HEK293 (cell line): ENCODE results near the gene DAO.

Source experiments
- TCF7L2 ChIP-seq: IDR thresholded peaks from 2 replicates; pipeline ENCODE4 v1.6.1; 2011; ENCODE audit warnings: low read depth, mild to moderate bottlenecking, inconsistent platforms, low read length, moderate library complexity, borderline replicate concordance
- ZEB2 ChIP-seq: fragments of 450-650 bp; formaldehyde crosslinking; IDR thresholded peaks from 2 replicates; pipeline ENCODE4 v1.5.1; 2016; ENCODE audit warnings: missing biosample characterization, missing genetic modification characterization
- ZNF140 ChIP-seq: fragments of 450-650 bp; formaldehyde crosslinking; IDR thresholded peaks from 2 replicates; pipeline ENCODE4 v1.5.1; 2016; ENCODE audit warnings: missing biosample characterization, missing genetic modification characterization
- TF ChIP-seq, protein P1 (sequence below): fragments of 450-650 bp; formaldehyde crosslinking; IDR thresholded peaks from 2 replicates; pipeline ENCODE4 v1.5.1; 2017; ENCODE audit warnings: missing biosample characterization, missing genetic modification characterization
- TF ChIP-seq, protein P2 (sequence below): fragments of 450-650 bp; formaldehyde crosslinking; IDR thresholded peaks from 2 replicates; pipeline ENCODE4 v1.5.1; 2016; ENCODE audit warnings: missing biosample characterization, missing genetic modification characterization
- TF ChIP-seq, protein P3 (sequence below): fragments of 450-650 bp; formaldehyde crosslinking; IDR thresholded peaks from 2 replicates; pipeline ENCODE4 v1.5.1; 2016; ENCODE audit warnings: missing biosample characterization, missing genetic modification characterization

DNA sequence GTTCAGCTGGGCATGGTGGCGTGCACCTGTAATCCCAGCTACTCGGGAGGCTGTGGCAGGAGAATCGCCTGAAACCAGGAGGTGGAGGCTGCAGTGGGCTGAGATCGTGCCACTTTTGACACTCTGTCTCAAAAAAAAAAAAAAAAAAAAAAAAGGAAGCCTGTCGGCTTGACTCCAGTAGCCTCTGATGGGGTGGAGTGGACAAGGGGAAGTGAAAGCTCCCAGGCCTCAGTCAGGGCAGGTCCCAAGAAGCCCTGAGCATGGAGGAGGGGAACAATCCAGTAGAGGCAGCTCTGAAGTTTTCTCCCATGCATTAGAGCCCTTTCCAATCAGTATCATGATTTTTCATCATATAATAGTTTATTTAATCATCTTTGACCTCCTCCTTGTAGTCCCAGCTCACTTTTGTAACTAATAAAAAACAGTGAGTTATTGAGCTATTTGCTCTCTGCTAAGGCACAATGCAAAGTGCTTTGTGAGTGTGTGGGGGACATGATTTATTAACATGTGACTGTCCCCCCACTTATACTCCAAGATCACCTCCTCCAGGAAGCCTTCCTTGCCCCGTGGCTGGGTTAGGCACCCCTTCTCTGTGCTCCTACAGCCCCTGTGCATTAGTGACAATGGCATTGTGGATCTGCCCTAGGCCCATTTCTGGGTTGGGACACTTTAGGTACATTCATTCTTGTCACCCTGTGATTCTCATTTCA lies 17.9 kb upstream of the DAO start:
- TF ChIP-seq, protein P1, sequence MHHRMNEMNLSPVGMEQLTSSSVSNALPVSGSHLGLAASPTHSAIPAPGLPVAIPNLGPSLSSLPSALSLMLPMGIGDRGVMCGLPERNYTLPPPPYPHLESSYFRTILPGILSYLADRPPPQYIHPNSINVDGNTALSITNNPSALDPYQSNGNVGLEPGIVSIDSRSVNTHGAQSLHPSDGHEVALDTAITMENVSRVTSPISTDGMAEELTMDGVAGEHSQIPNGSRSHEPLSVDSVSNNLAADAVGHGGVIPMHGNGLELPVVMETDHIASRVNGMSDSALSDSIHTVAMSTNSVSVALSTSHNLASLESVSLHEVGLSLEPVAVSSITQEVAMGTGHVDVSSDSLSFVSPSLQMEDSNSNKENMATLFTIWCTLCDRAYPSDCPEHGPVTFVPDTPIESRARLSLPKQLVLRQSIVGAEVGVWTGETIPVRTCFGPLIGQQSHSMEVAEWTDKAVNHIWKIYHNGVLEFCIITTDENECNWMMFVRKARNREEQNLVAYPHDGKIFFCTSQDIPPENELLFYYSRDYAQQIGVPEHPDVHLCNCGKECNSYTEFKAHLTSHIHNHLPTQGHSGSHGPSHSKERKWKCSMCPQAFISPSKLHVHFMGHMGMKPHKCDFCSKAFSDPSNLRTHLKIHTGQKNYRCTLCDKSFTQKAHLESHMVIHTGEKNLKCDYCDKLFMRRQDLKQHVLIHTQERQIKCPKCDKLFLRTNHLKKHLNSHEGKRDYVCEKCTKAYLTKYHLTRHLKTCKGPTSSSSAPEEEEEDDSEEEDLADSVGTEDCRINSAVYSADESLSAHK: no peak
- TF ChIP-seq, protein P2, sequence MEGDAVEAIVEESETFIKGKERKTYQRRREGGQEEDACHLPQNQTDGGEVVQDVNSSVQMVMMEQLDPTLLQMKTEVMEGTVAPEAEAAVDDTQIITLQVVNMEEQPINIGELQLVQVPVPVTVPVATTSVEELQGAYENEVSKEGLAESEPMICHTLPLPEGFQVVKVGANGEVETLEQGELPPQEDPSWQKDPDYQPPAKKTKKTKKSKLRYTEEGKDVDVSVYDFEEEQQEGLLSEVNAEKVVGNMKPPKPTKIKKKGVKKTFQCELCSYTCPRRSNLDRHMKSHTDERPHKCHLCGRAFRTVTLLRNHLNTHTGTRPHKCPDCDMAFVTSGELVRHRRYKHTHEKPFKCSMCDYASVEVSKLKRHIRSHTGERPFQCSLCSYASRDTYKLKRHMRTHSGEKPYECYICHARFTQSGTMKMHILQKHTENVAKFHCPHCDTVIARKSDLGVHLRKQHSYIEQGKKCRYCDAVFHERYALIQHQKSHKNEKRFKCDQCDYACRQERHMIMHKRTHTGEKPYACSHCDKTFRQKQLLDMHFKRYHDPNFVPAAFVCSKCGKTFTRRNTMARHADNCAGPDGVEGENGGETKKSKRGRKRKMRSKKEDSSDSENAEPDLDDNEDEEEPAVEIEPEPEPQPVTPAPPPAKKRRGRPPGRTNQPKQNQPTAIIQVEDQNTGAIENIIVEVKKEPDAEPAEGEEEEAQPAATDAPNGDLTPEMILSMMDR (tag by site-specific recombination): no peak
- no peak for TF ChIP-seq TCF7L2
- no peak for TF ChIP-seq ZEB2 (tag by site-specific recombination)
- TF ChIP-seq, protein P3, sequence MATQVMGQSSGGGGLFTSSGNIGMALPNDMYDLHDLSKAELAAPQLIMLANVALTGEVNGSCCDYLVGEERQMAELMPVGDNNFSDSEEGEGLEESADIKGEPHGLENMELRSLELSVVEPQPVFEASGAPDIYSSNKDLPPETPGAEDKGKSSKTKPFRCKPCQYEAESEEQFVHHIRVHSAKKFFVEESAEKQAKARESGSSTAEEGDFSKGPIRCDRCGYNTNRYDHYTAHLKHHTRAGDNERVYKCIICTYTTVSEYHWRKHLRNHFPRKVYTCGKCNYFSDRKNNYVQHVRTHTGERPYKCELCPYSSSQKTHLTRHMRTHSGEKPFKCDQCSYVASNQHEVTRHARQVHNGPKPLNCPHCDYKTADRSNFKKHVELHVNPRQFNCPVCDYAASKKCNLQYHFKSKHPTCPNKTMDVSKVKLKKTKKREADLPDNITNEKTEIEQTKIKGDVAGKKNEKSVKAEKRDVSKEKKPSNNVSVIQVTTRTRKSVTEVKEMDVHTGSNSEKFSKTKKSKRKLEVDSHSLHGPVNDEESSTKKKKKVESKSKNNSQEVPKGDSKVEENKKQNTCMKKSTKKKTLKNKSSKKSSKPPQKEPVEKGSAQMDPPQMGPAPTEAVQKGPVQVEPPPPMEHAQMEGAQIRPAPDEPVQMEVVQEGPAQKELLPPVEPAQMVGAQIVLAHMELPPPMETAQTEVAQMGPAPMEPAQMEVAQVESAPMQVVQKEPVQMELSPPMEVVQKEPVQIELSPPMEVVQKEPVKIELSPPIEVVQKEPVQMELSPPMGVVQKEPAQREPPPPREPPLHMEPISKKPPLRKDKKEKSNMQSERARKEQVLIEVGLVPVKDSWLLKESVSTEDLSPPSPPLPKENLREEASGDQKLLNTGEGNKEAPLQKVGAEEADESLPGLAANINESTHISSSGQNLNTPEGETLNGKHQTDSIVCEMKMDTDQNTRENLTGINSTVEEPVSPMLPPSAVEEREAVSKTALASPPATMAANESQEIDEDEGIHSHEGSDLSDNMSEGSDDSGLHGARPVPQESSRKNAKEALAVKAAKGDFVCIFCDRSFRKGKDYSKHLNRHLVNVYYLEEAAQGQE: no peak
- no peak for TF ChIP-seq ZNF140 (tag by site-specific recombination)
